GM19043 (cell line): ENCODE measurements around the gene OPTC.
"Not testable (repeated sequence)": the region's sequence is repeated elsewhere in the genome, so short reads cannot be mapped to it uniquely, and the experiment has no call there.

Source experiments
- ATAC-seq: cut with Tn5 transposase; IDR thresholded peaks from one replicate; pipeline ENCODE4 v1.9.1; 2021; ENCODE audit warnings: low read depth; ENCODE audit not compliant: unreplicated experiment

The OPTC gene

GRCh38 chr1:203513585-203514031 is 19.7 kb downstream of the OPTC start:
- ATAC-seq: no peak

GRCh38 chr1:203516184-203516583 is 22.2 kb downstream of the OPTC start:
- ATAC-seq: no peak

GRCh38 chr1:203516906-203517305 is 23.0 kb downstream of the OPTC start:
- ATAC-seq: no peak

- no peak for ATAC-seq
Measured at GRCh38 chr1:203517426-203518110, 23.6 kb downstream of the OPTC start.

GRCh38 chr1:203518139-203518538 is 24.2 kb downstream of the OPTC start:
- ATAC-seq: not testable (repeated sequence)

- ATAC-seq: no peak
Measured at GRCh38 chr1:203518541-203518940, 24.6 kb downstream of the OPTC start.

GRCh38 chr1:203519053-203519840 is 25.3 kb downstream of the OPTC start:
- no peak for ATAC-seq

- ATAC-seq: no peak
Measured at GRCh38 chr1:203519896-203520295, 25.9 kb downstream of the OPTC start.

GRCh38 chr1:203520315-203520714 is 26.4 kb downstream of the OPTC start:
- no peak for ATAC-seq

- ATAC-seq: no peak
Measured at GRCh38 chr1:203521074-203521794, 27.3 kb downstream of the OPTC start.

GRCh38 chr1:203521812-203522211 is 27.9 kb downstream of the OPTC start:
- ATAC-seq: no peak

GRCh38 chr1:203522237-203522636 is 28.3 kb downstream of the OPTC start:
- ATAC-seq: no peak

GRCh38 chr1:203523667-203524066 is 29.7 kb downstream of the OPTC start:
- ATAC-seq: no peak

- no peak for ATAC-seq
Measured at GRCh38 chr1:203524152-203524551, 30.2 kb downstream of the OPTC start.

- ATAC-seq: no peak
Measured at GRCh38 chr1:203524824-203525223, 30.9 kb downstream of the OPTC start.

- no peak for ATAC-seq
Measured at GRCh38 chr1:203525685-203526084, 31.7 kb downstream of the OPTC start.

GRCh38 chr1:203526130-203526529 is 32.2 kb downstream of the OPTC start:
- ATAC-seq: no peak

- no peak for ATAC-seq
Measured at GRCh38 chr1:203526572-203526971, 32.6 kb downstream of the OPTC start.

GRCh38 chr1:203527013-203527412 is 33.1 kb downstream of the OPTC start:
- no peak for ATAC-seq

- no peak for ATAC-seq
Measured at GRCh38 chr1:203528063-203528462, 34.1 kb downstream of the OPTC start.
